ENCODE results near the gene LUZP4. TPM values are rescaled to one million over a fixed set of nuclear protein-coding genes. Genes with fewer than 3 reads are reported as not detected.

LUZP4 gene
- total RNA-seq, 1 donor from 2014 or later: not detected

- Mint-ChIP-seq H3K4me3 (ENCODE audit: unreplicated experiment) (no peak overlapping the region), H3K9me3 (ENCODE audit: low read depth) (no peaks in the 10 kb centered on the region), H3K4me1 (ENCODE audit: low read depth) (peaks cover 3% of the 10 kb centered on the region), H3K27ac (ENCODE audit: unreplicated experiment) (no peak overlapping the region), H3K27me3 (ENCODE audit: low read depth) (peaks cover 28% of the 10 kb centered on the region), H3K36me3 (ENCODE audit: low read depth) (no peaks in the 10 kb centered on the region)
- no peak for DNase-seq (ENCODE audit: low spot score)
- no peak for TF ChIP-seq CTCF (IDR thresholded peaks at IDR 0.05)
Observed at GRCh38 chrX:115260330-115260729, 29.2 kb upstream of the LUZP4 start.

GRCh38 chrX:115261148-115261547 lies 28.4 kb upstream of the LUZP4 start:
- H3K4me1 Mint-ChIP-seq (ENCODE audit: low read depth): peaks cover 3% of the 10 kb centered on the region
- H3K27ac Mint-ChIP-seq (ENCODE audit: unreplicated experiment): no peak overlapping the region
- H3K36me3 Mint-ChIP-seq (ENCODE audit: low read depth): no peaks in the 10 kb centered on the region
- H3K4me3 Mint-ChIP-seq (ENCODE audit: unreplicated experiment): no peak overlapping the region
- no peak for DNase-seq (ENCODE audit: low spot score)
- TF ChIP-seq CTCF (IDR thresholded peaks at IDR 0.05): no peak
- peaks cover 28% of the 10 kb centered on the region for H3K27me3 Mint-ChIP-seq (ENCODE audit: low read depth)
- H3K9me3 Mint-ChIP-seq (ENCODE audit: low read depth): no peaks in the 10 kb centered on the region

DNA sequence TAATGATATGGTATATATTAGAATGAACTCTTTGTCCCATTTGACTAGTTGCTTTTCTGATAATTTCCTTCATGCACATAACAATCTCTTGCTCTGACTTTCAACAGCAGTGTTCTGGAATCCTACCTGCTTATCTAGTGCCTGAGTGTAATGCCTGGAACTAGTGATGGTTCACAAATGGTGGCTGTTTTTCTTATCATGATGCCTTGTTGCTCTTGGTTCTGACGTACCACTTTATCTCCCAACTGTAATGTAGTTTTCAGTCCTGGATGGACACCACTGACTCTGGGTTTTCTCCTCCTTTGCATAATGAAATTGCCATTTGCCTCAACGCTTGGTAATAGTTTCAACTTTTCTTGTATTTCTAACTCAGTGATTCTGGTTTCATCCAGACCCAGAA lies 25.5 kb upstream of the LUZP4 start:
- no peaks in the 10 kb centered on the region for H3K9me3 Mint-ChIP-seq (ENCODE audit: low read depth)

DNA sequence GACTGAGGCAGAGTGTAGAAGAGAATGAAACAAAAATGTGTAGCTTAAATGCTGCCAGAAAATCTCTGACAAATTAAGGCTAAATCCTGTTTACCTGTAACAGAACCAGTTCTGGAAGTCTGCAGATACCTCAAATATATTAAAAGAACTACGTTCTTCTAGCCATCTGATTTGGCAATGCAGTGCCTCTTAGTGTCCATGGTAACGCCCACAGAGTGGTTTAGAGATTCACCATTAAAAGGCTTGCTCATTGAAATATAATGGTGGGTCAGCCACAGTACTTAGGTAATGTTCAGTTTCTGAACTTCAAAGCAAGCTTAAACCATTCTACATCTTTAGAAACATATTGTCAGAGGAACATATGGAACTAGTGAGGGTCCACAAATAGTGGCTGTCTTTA lies 23.2 kb upstream of the LUZP4 start:
- H3K4me1 Mint-ChIP-seq (ENCODE audit: low read depth): no peaks in the 10 kb centered on the region
- TF ChIP-seq CTCF (IDR thresholded peaks at IDR 0.05): no peak
- no peaks in the 10 kb centered on the region for H3K9me3 Mint-ChIP-seq (ENCODE audit: low read depth)
- H3K36me3 Mint-ChIP-seq (ENCODE audit: low read depth): no peaks in the 10 kb centered on the region
- no peak for DNase-seq (ENCODE audit: low spot score)
- H3K27ac Mint-ChIP-seq (ENCODE audit: unreplicated experiment): no peak overlapping the region
- no peak overlapping the region for H3K4me3 Mint-ChIP-seq (ENCODE audit: unreplicated experiment)
- peaks cover 17% of the 10 kb centered on the region for H3K27me3 Mint-ChIP-seq (ENCODE audit: low read depth)

More for the DNA sequence above, 25.5 kb upstream of the LUZP4 start:
- Mint-ChIP-seq H3K4me3 (ENCODE audit: unreplicated experiment) (no peak overlapping the region), H3K27me3 (ENCODE audit: low read depth) (peaks cover 19% of the 10 kb centered on the region), H3K4me1 (ENCODE audit: low read depth) (peaks cover 3% of the 10 kb centered on the region), H3K36me3 (ENCODE audit: low read depth) (no peaks in the 10 kb centered on the region), H3K27ac (ENCODE audit: unreplicated experiment) (no peak overlapping the region)
- no peak for DNase-seq (ENCODE audit: low spot score)
- TF ChIP-seq CTCF (IDR thresholded peaks at IDR 0.05): no peak

DNA sequence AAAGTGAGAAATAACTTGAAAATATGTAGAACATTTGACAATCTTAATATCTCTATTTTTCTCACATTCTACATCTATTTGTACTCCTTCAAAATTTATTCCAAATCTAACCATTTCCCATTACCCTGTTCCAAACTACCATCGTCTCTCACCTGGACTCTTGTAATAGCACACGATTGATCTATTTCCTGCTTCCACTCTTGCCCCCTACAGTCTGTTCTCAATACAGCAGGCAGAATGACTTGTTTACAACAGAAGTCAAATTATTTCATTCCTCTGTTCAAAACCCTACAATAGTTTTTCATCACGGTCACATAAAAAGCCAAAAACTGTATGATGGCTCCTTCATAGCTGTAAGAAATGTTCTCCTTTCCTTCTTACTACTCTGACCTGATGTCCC lies 21.1 kb upstream of the LUZP4 start:
- Mint-ChIP-seq H3K36me3 (ENCODE audit: low read depth) (no peaks in the 10 kb centered on the region), H3K27ac (ENCODE audit: unreplicated experiment) (no peak overlapping the region), H3K27me3 (ENCODE audit: low read depth) (peaks cover 16% of the 10 kb centered on the region), H3K4me3 (ENCODE audit: unreplicated experiment) (no peak overlapping the region), H3K4me1 (ENCODE audit: low read depth) (no peaks in the 10 kb centered on the region), H3K9me3 (ENCODE audit: low read depth) (no peaks in the 10 kb centered on the region)
- TF ChIP-seq CTCF (IDR thresholded peaks at IDR 0.05): peak; percentile 63
- DNase-seq (ENCODE audit: low spot score): no peak

All from chondrocyte (in vitro differentiated cells).